Measurements from ENCODE around the gene CALR3.
"Not testable (repeated sequence)": the region's sequence is repeated elsewhere in the genome, so short reads cannot be mapped to it uniquely, and the experiment has no call there.

The CALR3 gene

DNA sequence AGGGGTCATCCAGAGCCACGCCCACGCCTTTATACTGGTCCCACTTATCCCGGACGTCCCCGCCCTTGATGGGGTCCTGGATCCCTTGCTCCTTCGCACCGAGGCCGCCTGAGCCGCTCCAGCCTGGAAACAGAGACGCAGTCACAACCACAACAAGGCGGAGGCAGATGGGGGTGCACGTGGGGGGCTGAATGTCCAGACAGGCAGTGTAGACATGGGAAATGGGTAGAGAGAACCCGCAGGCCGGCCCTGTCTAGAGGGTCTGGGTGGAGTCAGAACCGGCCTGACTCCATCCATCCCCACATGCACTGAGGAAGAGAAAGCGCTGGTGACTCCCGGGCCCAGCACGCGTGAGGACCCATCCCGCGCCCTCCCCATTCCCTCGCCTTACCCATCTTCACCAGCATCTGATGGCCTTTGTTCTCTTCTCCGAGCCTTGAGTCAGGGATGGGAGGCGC, 23.3 kb upstream of the CALR3 start:
- TF ChIP-seq, protein P1, sequence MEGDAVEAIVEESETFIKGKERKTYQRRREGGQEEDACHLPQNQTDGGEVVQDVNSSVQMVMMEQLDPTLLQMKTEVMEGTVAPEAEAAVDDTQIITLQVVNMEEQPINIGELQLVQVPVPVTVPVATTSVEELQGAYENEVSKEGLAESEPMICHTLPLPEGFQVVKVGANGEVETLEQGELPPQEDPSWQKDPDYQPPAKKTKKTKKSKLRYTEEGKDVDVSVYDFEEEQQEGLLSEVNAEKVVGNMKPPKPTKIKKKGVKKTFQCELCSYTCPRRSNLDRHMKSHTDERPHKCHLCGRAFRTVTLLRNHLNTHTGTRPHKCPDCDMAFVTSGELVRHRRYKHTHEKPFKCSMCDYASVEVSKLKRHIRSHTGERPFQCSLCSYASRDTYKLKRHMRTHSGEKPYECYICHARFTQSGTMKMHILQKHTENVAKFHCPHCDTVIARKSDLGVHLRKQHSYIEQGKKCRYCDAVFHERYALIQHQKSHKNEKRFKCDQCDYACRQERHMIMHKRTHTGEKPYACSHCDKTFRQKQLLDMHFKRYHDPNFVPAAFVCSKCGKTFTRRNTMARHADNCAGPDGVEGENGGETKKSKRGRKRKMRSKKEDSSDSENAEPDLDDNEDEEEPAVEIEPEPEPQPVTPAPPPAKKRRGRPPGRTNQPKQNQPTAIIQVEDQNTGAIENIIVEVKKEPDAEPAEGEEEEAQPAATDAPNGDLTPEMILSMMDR (IDR thresholded peaks at IDR 0.05; ENCODE audit: low read depth, low read length), result no peak
- in situ Hi-C loops (cut with HindIII; ENCODE audit: low sequenced_read_pairs), result no loop called here
- DNase-seq (ENCODE audit: low read depth, low spot score), result no peak
- H3K4me3 ChIP-seq (ENCODE audit: low read depth, low read length), result no peak overlapping the region

DNA sequence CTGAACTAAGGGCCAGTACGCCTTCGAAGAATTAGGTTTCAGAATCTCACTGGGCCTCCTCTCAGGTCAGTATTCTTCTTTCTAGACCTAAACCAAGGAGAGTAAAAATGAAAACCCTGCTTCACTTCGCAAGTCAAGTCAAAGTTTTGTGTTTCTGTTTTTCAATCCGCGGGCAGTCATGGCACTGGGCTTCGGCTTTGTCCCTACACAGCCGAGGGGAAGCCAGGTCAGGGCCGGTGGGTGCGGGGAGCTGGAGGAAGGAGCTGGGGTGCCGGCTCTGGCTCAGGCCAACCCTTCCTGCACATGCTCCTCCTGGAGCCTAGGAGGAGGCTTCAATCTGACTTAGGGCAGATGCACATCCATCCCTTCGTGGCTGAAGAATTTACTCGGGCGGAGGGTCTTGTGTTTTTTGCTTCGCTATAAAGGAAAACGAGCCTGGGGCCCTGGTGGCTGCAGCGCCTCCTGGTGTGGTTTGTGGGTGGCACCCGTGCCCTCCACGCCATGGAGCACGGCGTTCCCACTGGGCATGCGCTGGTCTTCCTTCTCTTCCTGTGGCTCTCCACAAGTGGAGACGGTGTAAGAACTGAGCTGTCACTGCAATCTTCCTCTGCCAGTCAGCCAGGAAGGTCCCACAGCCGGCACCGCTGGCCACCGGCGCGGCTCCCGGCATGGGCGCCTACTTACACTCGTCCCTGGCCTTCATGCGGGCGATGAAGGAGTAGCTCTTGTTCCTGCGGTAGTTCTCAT, 22.7 kb upstream of the CALR3 start:
- in situ Hi-C loops (cut with HindIII; ENCODE audit: low sequenced_read_pairs), result no loop called here
- TF ChIP-seq, protein P1 (IDR thresholded peaks at IDR 0.05; ENCODE audit: low read depth, low read length), result no peak
- no peak for DNase-seq (ENCODE audit: low read depth, low spot score)
- no peak overlapping the region for H3K4me3 ChIP-seq (ENCODE audit: low read depth, low read length)

DNA sequence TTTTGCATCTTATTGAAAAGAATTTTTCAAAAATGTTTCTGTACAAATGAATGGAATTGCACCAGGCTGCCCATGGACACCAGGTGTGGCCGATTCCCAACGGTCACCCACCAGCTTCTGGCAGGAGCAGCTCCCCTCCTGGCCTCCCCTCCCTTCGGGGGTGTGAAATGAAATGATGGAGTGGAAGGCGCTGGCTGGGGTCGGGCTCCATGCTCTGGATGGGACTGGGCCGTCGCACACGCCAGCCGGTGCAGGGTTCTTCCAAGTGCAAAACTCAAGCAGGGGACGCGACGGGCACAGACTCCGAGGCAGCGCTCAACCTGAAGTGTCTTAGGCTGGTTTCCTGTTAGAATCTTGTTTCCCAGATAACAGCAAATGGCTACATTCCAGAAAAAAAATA, 22.1 kb upstream of the CALR3 start:
- H3K4me3 ChIP-seq (ENCODE audit: low read depth, low read length), result no peak overlapping the region
- DNase-seq (ENCODE audit: low read depth, low spot score), result no peak
- TF ChIP-seq, protein P1 (IDR thresholded peaks at IDR 0.05; ENCODE audit: low read depth, low read length), result no peak
- in situ Hi-C loops (cut with HindIII; ENCODE audit: low sequenced_read_pairs), result no loop called here

DNA sequence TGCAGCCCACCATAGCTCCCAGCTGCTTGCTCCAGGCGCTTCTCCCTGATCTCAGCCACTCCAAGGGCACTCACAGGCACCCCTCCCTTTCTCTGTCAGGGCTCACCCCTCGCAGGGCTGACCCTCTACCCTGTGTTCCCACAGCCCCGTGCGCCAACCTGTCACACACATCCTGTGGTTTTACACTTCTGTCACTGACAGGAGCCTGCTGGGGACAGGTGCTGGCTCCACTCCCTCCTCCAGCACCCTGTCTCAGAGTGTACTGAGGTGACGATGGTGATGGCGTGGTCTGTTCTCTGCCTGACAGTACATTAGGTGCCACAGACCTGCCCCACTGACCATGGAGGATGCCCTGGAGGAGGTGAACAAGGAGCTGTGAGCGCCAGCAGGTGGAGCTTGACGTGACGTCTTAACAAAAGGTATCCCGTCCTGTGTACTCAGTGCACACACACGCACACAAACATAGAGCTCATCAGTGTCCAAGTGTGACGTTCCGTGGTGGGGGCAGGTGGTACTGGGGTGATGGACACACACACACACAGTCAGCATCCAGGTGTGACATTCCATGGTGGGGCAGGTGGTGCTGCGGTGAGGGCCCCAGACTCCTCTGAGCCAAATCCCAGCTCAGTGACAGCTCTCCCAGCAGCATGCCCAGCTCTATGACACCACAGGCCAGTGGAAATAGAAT, 21.1 kb upstream of the CALR3 start:
- in situ Hi-C loops (cut with HindIII; ENCODE audit: low sequenced_read_pairs), result no loop called here
- TF ChIP-seq, protein P1 (IDR thresholded peaks at IDR 0.05; ENCODE audit: low read depth, low read length), result no peak
- no peak overlapping the region for H3K4me3 ChIP-seq (ENCODE audit: low read depth, low read length)
- no peak for DNase-seq (ENCODE audit: low read depth, low spot score)

DNA sequence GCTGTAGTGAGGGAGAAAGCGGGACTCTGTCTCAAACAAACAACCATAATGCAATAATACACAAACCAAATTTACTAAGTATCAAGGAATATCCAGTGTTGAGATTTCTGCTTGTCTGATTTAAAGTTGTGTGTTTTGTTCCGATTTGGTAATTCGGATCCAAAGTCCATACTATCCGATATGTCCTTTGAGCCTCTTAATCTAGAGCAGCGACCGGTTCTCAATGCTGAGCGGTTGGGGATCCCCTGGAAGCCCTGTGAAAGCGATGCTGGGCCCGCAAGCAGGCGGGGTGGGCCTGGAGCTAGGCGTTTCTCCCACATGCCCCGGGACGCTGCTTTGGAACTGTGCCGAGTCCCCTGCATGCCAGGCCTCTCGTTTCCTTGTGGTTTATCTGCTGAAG, 20.4 kb upstream of the CALR3 start:
- in situ Hi-C loops (cut with HindIII; ENCODE audit: low sequenced_read_pairs), result no loop called here
- no peak for DNase-seq (ENCODE audit: low read depth, low spot score)
- no peak overlapping the region for H3K4me3 ChIP-seq (ENCODE audit: low read depth, low read length)
- TF ChIP-seq, protein P1 (IDR thresholded peaks at IDR 0.05; ENCODE audit: low read depth, low read length), result no peak

DNA sequence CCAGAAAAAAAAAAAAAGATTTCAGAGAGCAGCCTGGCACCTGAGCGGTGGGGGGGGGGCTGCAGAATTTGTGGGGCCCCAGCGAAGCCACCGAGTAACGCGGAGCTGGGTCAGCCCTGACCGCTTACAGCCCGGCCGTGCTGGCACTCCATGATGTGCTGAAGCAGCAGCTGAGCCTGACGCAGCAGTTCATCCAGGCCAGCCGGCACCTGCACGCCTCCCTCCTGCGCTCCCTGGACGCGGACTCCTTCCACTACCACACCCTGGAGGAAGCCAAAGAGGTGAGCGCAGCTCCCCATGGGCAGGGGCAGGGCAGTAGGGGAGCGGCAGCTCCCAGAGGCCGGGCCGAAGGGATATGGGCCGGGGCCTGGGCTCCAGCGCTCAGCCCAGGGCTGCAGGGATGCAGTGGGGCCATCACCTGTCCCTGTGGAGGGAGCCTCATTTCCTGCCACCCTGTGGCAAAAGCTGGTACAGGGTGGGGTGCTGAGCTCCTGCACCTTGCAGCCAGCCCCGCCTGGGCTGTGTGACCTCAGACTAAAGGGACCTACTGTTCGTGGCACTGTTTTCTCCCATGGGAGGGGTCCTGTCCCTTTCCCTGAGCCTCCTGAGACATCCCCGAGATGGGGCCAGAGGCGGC, 18.5 kb upstream of the CALR3 start:
- H3K4me3 ChIP-seq (ENCODE audit: low read depth, low read length), result no peak overlapping the region
- TF ChIP-seq, protein P1 (IDR thresholded peaks at IDR 0.05; ENCODE audit: low read depth, low read length), result no peak
- DNase-seq (ENCODE audit: low read depth, low spot score), result no peak
- in situ Hi-C loops (cut with HindIII; ENCODE audit: low sequenced_read_pairs), result no loop called here

DNA sequence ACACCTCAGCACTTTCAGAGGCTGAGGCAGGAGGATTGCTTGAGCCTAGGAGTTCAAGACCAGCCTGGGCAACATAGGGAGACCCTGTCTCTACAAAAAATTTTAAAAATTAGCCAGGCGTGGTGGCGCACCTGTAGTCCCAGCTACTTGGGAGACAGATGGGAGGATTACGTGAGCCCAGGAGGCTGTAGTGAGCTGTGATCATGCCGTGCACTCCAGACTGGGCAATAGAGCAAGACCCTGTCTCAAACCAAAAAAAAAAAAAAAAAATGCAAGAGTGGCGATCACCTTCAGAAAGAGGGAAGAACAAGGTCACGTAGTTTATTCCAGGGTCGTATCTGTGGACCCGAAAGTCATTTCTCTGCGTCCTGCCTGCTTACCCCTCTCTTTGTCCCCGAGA, 16.6 kb upstream of the CALR3 start:
- DNase-seq (ENCODE audit: low read depth, low spot score); in situ Hi-C loops (cut with HindIII; ENCODE audit: low sequenced_read_pairs); H3K4me3 ChIP-seq (ENCODE audit: low read depth, low read length): not testable (repeated sequence)

Data from astrocyte of the spinal cord (primary cell).